HepG2 (cell line): ENCODE results near the gene SNRPB2. TPM values are rescaled to one million over a fixed set of nuclear protein-coding genes. Genes with fewer than 3 reads are reported as not detected.

Source experiments
- ATAC-seq: fragments of 200-7000 bp; cut with Tn5 transposase; 3 replicates; pipeline ENCODE4 v1.9.1; 2020; ENCODE audit warnings: mild to moderate bottlenecking, moderate library complexity
- BruUV-seq: library from RNA; stranded (reverse); fragments of 400-500 nt; replicated peaks from 2 replicates; lab custom pipeline; 2021; lab: Mats Ljungman, UMichigan
- CTCF ChIA-PET: fragments of 300-600 bp; formaldehyde crosslinking; extraction: SDS; loops from one replicate; lab custom pipeline; 2021; ENCODE audit warnings: low total read pairs, inconsistent platforms, low intra/inter-chr PET ratio; lab: Yijun Ruan, JAX
- POLR2A ChIA-PET: fragments of 350-600 bp; sonication (Branson Sonifier 250); formaldehyde crosslinking; loops from one replicate; lab custom pipeline; 2020; ENCODE audit warnings: antibody characterized with exemption, inconsistent platforms; lab: Yijun Ruan, JAX
- DNase-seq: peaks from one replicate; pipeline ENCODE4 v3.0.0-alpha.2; 2015; ENCODE audit warnings: low spot score
- FAIRE-seq: peaks from 3 replicates; lab custom pipeline; 2011; peaks lifted over from hg19 to GRCh38; lab: Jason Lieb, UNC
- H2AFZ ChIP-seq: one replicate; pipeline ENCODE4 v1.6.1; 2011; ENCODE audit warnings: low read length, inconsistent platforms
- H3K27ac ChIP-seq: fragments of 300-600 bp; 3 replicates; pipeline ENCODE4 v1.8.0; 2011; ENCODE audit warnings: mixed run types, mild to moderate bottlenecking, mixed read lengths, low read length, inconsistent platforms; ENCODE audit not compliant: insufficient read depth; ENCODE audit errors: extremely low read length
- H3K27me3 ChIP-seq, 2 experiments: fragments of 200-600 bp in 1 of 2; 2 replicates in 1 of 2; 3 replicates in 1 of 2; pipeline versions ENCODE4 v1.6.0 to v1.8.0; 2011; ENCODE audit warnings: low read length in 2 of 2, mild to moderate bottlenecking in 2 of 2, moderate library complexity in 2 of 2, inconsistent platforms in 1 of 2; ENCODE audit not compliant: insufficient read depth in 2 of 2, control insufficient read depth in 1 of 2
- H3K36me3 ChIP-seq, 2 experiments: fragments of 200-600 bp in 1 of 2; replicated peaks in 1 of 2; 2 replicates in 1 of 2; 3 replicates in 1 of 2; pipeline versions ENCODE4 v1.5.1 to v1.8.0; 2011; ENCODE audit warnings: low read length in 2 of 2, inconsistent platforms in 1 of 2; ENCODE audit not compliant: insufficient read depth in 2 of 2, control insufficient read depth in 1 of 2
- H3K4me1 ChIP-seq: 2 replicates; pipeline ENCODE4 v1.5.1; 2012; ENCODE audit warnings: low read length, inconsistent platforms; ENCODE audit not compliant: insufficient read depth
- H3K4me2 ChIP-seq: 2 replicates; pipeline ENCODE4 v1.6.0; 2011; ENCODE audit warnings: low read depth, low read length, inconsistent platforms
- H3K4me3 ChIP-seq, 3 experiments: fragments of 200-600 bp in 1 of 3; sonication (generic), shearing (Covaris generic) in 1 of 3; replicated peaks in 1 of 3; 2 replicates each; pipeline ENCODE4 v1.5.1; 2011 to 2016; ENCODE audit warnings: low read length in 3 of 3, inconsistent platforms in 2 of 3, low read depth in 2 of 3, mild to moderate bottlenecking in 2 of 3, control low read depth in 1 of 3, mixed read lengths in 1 of 3; ENCODE audit not compliant: insufficient read depth in 1 of 3
- H3K79me2 ChIP-seq: one replicate; pipeline ENCODE4 v1.6.1; 2011; ENCODE audit warnings: low read length, inconsistent platforms; ENCODE audit not compliant: insufficient read depth
- H3K9ac ChIP-seq: 2 replicates; pipeline ENCODE4 v1.6.0; 2011; ENCODE audit warnings: mild to moderate bottlenecking, low read depth, low read length, inconsistent platforms; ENCODE audit not compliant: insufficient read depth
- H3K9me3 ChIP-seq: 2 replicates; pipeline ENCODE4 v1.5.1; 2012; ENCODE audit warnings: mild to moderate bottlenecking, low read length
- H4K20me1 ChIP-seq: 2 replicates; pipeline ENCODE4 v1.6.0; 2011; ENCODE audit warnings: inconsistent platforms, mild to moderate bottlenecking, low read length, moderate library complexity; ENCODE audit not compliant: insufficient read depth
- ELF3 ChIP-seq: IDR thresholded peaks from 2 replicates; pipeline ENCODE4 v1.6.1; 2016; ENCODE audit warnings: missing genetic modification reagents, missing compliant biosample characterization
- MYNN ChIP-seq: sonication (generic); formaldehyde crosslinking; IDR thresholded peaks from 2 replicates; pipeline ENCODE4 v1.4.0; 2020; ENCODE audit warnings: mild to moderate bottlenecking, low read depth, missing genetic modification reagents
- MZF1 ChIP-seq: sonication (generic); formaldehyde crosslinking; IDR thresholded peaks from 2 replicates; pipeline ENCODE4 v1.8.1; 2023; ENCODE audit warnings: mild to moderate bottlenecking, missing genetic modification reagents, borderline replicate concordance
- TCF7L2 ChIP-seq: IDR thresholded peaks from 2 replicates; pipeline ENCODE4 v1.6.1; 2011; ENCODE audit warnings: mild to moderate bottlenecking, low read depth, low read length, moderate library complexity
- XRCC5 ChIP-seq: fragments of 200-400 bp; formaldehyde crosslinking; optimal IDR thresholded peaks from 2 replicates; pipeline ENCODE3; 2017; ENCODE audit warnings: mild to moderate bottlenecking, low read length
- ZBTB3 ChIP-seq: sonication (generic); formaldehyde crosslinking; IDR thresholded peaks from 2 replicates; pipeline ENCODE4 v1.4.0; 2020; ENCODE audit warnings: low read depth, mild to moderate bottlenecking, moderate library complexity, missing genetic modification reagents, borderline replicate concordance
- ZBTB42 ChIP-seq: sonication (generic); formaldehyde crosslinking; IDR thresholded peaks from 2 replicates; pipeline ENCODE4 v1.5.0; 2020; ENCODE audit warnings: mild to moderate bottlenecking, missing genetic modification reagents
- ZNF143 ChIP-seq: sonication (generic); formaldehyde crosslinking; IDR thresholded peaks from 2 replicates; pipeline ENCODE4 v1.4.0; 2020; ENCODE audit warnings: missing genetic modification reagents
- ZNF451 ChIP-seq: sonication (generic); formaldehyde crosslinking; IDR thresholded peaks from 2 replicates; pipeline ENCODE4 v1.5.0; 2020; ENCODE audit warnings: mild to moderate bottlenecking, missing genetic modification reagents
- ZNF670 ChIP-seq: sonication (generic); formaldehyde crosslinking; IDR thresholded peaks from 2 replicates; pipeline ENCODE4 v1.8.0; 2022; ENCODE audit warnings: mild to moderate bottlenecking, missing genetic modification reagents, borderline replicate concordance
- ZNF674 ChIP-seq: sonication (generic); formaldehyde crosslinking; IDR thresholded peaks from 2 replicates; pipeline ENCODE4 v1.5.0; 2020; ENCODE audit warnings: low read depth, mild to moderate bottlenecking, missing genetic modification reagents
- WGBS: methylation state at CpG from one replicate; pipeline ENCODE4 v1.1.6; 2017; ENCODE audit warnings: low lambda C conversion rate; 5-methylcytosine and 5-hydroxymethylcytosine counted together
- in situ Hi-C: cut with HindIII; loops from 2 replicates; pipeline ENCODE4 v1.10.0; 2017; ENCODE audit warnings: low pct_unique_long_range_greater_than_20kb; ENCODE audit not compliant: extremely low pct_ligation_motif_present
- intact Hi-C: fragments of 100-400 bp; cut with micrococcal nuclease; formaldehyde crosslinking; loops from one replicate; pipeline ENCODE4 v1.10.0; 2022; ENCODE audit not compliant: unreplicated experiment
- polyA plus RNA-seq, 8 experiments: library from polyadenylated mRNA; depleted of rRNA in 3 of 8; stranded (reverse) in 7 of 8; unstranded in 1 of 8; fragments of >200 nt; fragmentation: Illumina TruSeq in 4 of 8; extraction: Trizol in 4 of 8; gene quantifications; 2 replicates each; pipeline versions ENCODE4 v1.2.1 to v1.2.3, GENCODE V29; 2011 to 2016; ENCODE audit warnings: low read depth in 4 of 8, missing spikeins in 1 of 8, mixed read lengths in 1 of 8; ENCODE audit not compliant: insufficient read depth in 1 of 8
- total RNA-seq, 5 experiments: library from RNA; depleted of rRNA; stranded (reverse); fragments of >200 nt; fragmentation: Illumina TruSeq; extraction: Trizol; gene quantifications; 2 replicates each; pipeline ENCODE4 v1.2.3, GENCODE V29; 2016; ENCODE audit warnings: low read depth in 1 of 5
- TF ChIP-seq, protein P1 (sequence below): sonication (generic); formaldehyde crosslinking; IDR thresholded peaks from 2 replicates; pipeline ENCODE4 v1.4.0; 2020; ENCODE audit warnings: missing genetic modification reagents
- TF ChIP-seq, protein P2 (sequence below): sonication (generic); formaldehyde crosslinking; IDR thresholded peaks from 2 replicates; pipeline ENCODE4 v1.4.0; 2020; ENCODE audit warnings: mild to moderate bottlenecking, missing genetic modification reagents, borderline replicate concordance

SNRPB2 gene
- total and polyA plus RNA-seq, 2 of the 13 experiments (the other 11 are each of a cell fraction or from before 2014, with no cell fraction given): 107 to 204 TPM

DNA sequence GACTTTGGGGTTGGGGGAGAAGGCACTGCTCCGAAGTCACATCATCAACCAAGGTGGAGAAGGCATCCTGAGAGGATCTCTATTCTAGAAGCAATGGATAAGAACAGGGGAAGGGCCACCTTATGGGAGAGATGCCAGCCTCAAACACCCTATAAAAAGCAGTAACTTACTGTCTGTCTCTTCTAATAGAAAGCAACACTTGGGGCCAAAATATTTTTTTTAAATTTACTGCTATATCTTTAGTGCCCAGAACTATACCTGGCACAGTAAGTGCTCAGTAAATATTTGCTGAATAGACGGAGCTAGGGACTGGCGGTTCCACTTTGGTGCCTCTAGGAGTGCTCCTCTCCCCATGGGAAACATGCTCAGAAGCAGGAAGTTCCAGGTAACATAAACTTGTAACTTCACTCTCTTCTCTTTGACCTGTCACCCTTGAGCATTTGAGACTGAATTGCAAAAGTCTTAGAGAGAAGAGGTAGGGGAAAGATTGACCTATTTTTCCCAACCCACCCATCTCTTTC, 17.5 kb downstream of the SNRPB2 start (continued):
- peak; percentile 26 for TF ChIP-seq XRCC5
- 0 out of 2 replicates have a peak, but pooled peaks have one; percentile 28 for TF ChIP-seq ELF3 (CRISPR knock-in tag)
- no peak for TF ChIP-seq ZBTB3 (CRISPR knock-in tag)

DNA sequence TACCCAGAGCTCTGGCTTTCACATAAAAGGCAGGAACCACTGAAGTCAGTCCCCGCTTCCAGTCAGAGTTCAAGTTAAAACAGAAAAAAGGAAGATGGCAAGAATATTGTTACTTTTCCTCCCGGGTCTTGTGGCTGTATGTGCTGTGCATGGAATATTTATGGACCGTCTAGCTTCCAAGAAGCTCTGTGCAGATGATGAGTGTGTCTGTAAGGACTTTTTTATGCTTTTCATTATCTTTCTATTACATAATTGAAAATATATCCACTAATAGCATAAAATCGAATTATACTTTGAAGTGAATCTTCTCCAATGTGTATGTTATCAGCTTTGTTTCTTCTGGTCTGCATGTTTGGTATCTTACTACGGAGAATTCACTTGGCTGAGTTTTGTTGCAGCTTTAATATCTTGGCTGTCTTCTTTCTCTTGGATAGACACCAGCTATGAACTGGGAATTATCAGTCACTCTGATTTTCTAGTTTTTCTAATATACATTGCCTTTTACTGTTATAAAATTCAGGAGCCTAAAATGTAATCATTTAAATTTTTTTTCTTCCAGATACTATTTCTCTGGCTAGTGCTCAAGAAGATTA, 18.6 kb downstream of the SNRPB2 start, which contains the start of gene OTOR:
Gene OTOR, plus strand, starts transcription at position 51 of the 593 bp plus-strand sequence. Its CDS starts 44 bp downstream, at position 95.
- ATAC-seq: no peak
- Histone ChIP-seq H3K27me3 (no peaks in the 10 kb centered on the region), H2AFZ (no peak within 1 kb of the TSS), H3K27ac (no peak within 1 kb of the TSS), H3K79me2 (no peaks in the 10 kb centered on the region), H4K20me1 (no peaks in the 10 kb centered on the region), H3K4me2 (no peak within 1 kb of the TSS), H3K9ac (no peak within 1 kb of the TSS), H3K9me3 (no peaks in the 10 kb centered on the region), H3K4me1 (peaks cover 7% of the 10 kb centered on the region; the same call in 1 of the 2 replicates), H3K36me3 (no peaks in the 10 kb centered on the region), H3K4me3 (no peak within 1 kb of the TSS)
- CTCF ChIA-PET: no interaction called here
- DNase-seq: no peak
- FAIRE-seq: no peak
- WGBS: 28% methylated on average over 5 of the region's 5 CpGs
- no TSS peak for BruUV-seq
- intact Hi-C loops: no loop called here
- POLR2A ChIA-PET: no interaction called here
- TF ChIP-seq TCF7L2 (no peak), ZNF451 (CRISPR knock-in tag) (no peak), ZNF674 (no peak), MZF1 (CRISPR knock-in tag) (no peak), ZNF143 (CRISPR knock-in tag) (no peak), ZNF670 (CRISPR knock-in tag) (no peak), ZBTB42 (CRISPR knock-in tag) (no peak), MYNN (CRISPR knock-in tag) (no peak)
- TF ChIP-seq, protein P1, sequence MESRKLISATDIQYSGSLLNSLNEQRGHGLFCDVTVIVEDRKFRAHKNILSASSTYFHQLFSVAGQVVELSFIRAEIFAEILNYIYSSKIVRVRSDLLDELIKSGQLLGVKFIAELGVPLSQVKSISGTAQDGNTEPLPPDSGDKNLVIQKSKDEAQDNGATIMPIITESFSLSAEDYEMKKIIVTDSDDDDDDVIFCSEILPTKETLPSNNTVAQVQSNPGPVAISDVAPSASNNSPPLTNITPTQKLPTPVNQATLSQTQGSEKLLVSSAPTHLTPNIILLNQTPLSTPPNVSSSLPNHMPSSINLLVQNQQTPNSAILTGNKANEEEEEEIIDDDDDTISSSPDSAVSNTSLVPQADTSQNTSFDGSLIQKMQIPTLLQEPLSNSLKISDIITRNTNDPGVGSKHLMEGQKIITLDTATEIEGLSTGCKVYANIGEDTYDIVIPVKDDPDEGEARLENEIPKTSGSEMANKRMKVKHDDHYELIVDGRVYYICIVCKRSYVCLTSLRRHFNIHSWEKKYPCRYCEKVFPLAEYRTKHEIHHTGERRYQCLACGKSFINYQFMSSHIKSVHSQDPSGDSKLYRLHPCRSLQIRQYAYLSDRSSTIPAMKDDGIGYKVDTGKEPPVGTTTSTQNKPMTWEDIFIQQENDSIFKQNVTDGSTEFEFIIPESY: no peak
- TF ChIP-seq, protein P2, sequence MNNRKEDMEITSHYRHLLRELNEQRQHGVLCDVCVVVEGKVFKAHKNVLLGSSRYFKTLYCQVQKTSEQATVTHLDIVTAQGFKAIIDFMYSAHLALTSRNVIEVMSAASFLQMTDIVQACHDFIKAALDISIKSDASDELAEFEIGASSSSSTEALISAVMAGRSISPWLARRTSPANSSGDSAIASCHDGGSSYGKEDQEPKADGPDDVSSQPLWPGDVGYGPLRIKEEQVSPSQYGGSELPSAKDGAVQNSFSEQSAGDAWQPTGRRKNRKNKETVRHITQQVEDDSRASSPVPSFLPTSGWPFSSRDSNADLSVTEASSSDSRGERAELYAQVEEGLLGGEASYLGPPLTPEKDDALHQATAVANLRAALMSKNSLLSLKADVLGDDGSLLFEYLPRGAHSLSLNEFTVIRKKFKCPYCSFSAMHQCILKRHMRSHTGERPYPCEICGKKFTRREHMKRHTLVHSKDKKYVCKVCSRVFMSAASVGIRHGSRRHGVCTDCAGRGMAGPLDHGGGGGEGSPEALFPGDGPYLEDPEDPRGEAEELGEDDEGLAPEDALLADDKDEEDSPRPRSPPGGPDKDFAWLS (CRISPR knock-in tag): no peak
- in situ Hi-C loops: no loop called here
